ENCODE measurements around the gene MUC5AC. TPM values are rescaled to one million over a fixed set of nuclear protein-coding genes. Genes with fewer than 3 reads are reported as not detected.
"Not testable (repeated sequence)": the region's sequence is repeated elsewhere in the genome, so short reads cannot be mapped to it uniquely, and the experiment has no call there.

MUC5AC gene
- total and polyA plus RNA-seq, 5 donors, result not detected

- peak in 1 of 2 donors; percentile 14 for ATAC-seq
- intact Hi-C loops (cut with DNase I); H3K27me3 ChIP-seq (ENCODE audit: control insufficient read depth, insufficient read depth); H3K4me1 ChIP-seq (ENCODE audit: control insufficient read depth, insufficient read depth, low read length); DNase-seq; H3K9me3 ChIP-seq (ENCODE audit: control insufficient read depth, low read length); H3K4me3 ChIP-seq (ENCODE audit: low read length); H3K27ac ChIP-seq (ENCODE audit: low read length): not testable (repeated sequence)
- 91% methylated on average over 19 of the region's 22 CpGs for WGBS
Measured at GRCh38 chr11:1184139-1184538, 26.4 kb downstream of the MUC5AC start.

- H3K27ac ChIP-seq (ENCODE audit: low read length); H3K27me3 ChIP-seq (ENCODE audit: control insufficient read depth, insufficient read depth); DNase-seq; intact Hi-C loops (cut with DNase I); H3K4me1 ChIP-seq (ENCODE audit: control insufficient read depth, insufficient read depth, low read length); ATAC-seq; H3K9me3 ChIP-seq (ENCODE audit: control insufficient read depth, low read length); H3K4me3 ChIP-seq (ENCODE audit: low read length): not testable (repeated sequence)
- 79% methylated on average over 15 of the region's 15 CpGs for WGBS
Measured at GRCh38 chr11:1188451-1189130, 30.8 kb downstream of the MUC5AC start.

- not testable (repeated sequence) for DNase-seq; H3K4me3 ChIP-seq (ENCODE audit: low read length); H3K27me3 ChIP-seq (ENCODE audit: control insufficient read depth, insufficient read depth); H3K27ac ChIP-seq (ENCODE audit: low read length); H3K9me3 ChIP-seq (ENCODE audit: control insufficient read depth, low read length); ATAC-seq; H3K4me1 ChIP-seq (ENCODE audit: control insufficient read depth, insufficient read depth, low read length)
- intact Hi-C loops (cut with DNase I), result loop anchor here in 1 of 4 donors (10.0 kb wide), 1 partner anchor 235 kb away; no protein-coding TSS in a partner anchor
- WGBS, result 85% methylated on average over 10 of the region's 12 CpGs
Measured at GRCh38 chr11:1189816-1190215, 32.1 kb downstream of the MUC5AC start.

- not testable (repeated sequence) for H3K4me1 ChIP-seq (ENCODE audit: control insufficient read depth, insufficient read depth, low read length); H3K27me3 ChIP-seq (ENCODE audit: control insufficient read depth, insufficient read depth); H3K27ac ChIP-seq (ENCODE audit: low read length); ATAC-seq; H3K4me3 ChIP-seq (ENCODE audit: low read length); H3K9me3 ChIP-seq (ENCODE audit: control insufficient read depth, low read length); DNase-seq
- 86% methylated on average over 22 of the region's 22 CpGs for WGBS
- intact Hi-C loops (cut with DNase I), result loop anchor here in 1 of 4 donors (10.0 kb wide), 1 partner anchor 233 kb away; no protein-coding TSS in a partner anchor
Measured at GRCh38 chr11:1191786-1192470, 34.2 kb downstream of the MUC5AC start.

GRCh38 chr11:1192741-1193325 is 35.1 kb downstream of the MUC5AC start:
- 85% methylated on average over 17 of the region's 17 CpGs for WGBS
- Histone ChIP-seq H3K4me1 (ENCODE audit: control insufficient read depth, insufficient read depth, low read length) (no peaks in the 10 kb centered on the region), H3K27ac (ENCODE audit: low read length) (no peak overlapping the region), H3K27me3 (ENCODE audit: control insufficient read depth, insufficient read depth) (no peaks in the 10 kb centered on the region), H3K4me3 (ENCODE audit: low read length) (no peak overlapping the region), H3K9me3 (ENCODE audit: control insufficient read depth, low read length) (no peaks in the 10 kb centered on the region)
- no peak for DNase-seq
- intact Hi-C loops (cut with DNase I), result loop anchor here in 1 of 4 donors (10.0 kb wide), 1 partner anchor 232 kb away; no protein-coding TSS in a partner anchor
- ATAC-seq, result peak in 1 of 2 donors; percentile 44

GRCh38 chr11:1193326-1194230 is 35.8 kb downstream of the MUC5AC start:
- ATAC-seq, result peak in 1 of 2 donors; percentile 7
- no peak for DNase-seq
- no peaks in the 10 kb centered on the region for H3K27me3 ChIP-seq (ENCODE audit: control insufficient read depth, insufficient read depth)
- H3K27ac ChIP-seq (ENCODE audit: low read length), result no peak overlapping the region
- 89% methylated on average over 43 of the region's 43 CpGs for WGBS
- no peak overlapping the region for H3K4me3 ChIP-seq (ENCODE audit: low read length)
- intact Hi-C loops (cut with DNase I), result loop anchor here in 1 of 4 donors (10.0 kb wide), 1 partner anchor 231 kb away; no protein-coding TSS in a partner anchor
- no peaks in the 10 kb centered on the region for H3K9me3 ChIP-seq (ENCODE audit: control insufficient read depth, low read length)
- no peaks in the 10 kb centered on the region for H3K4me1 ChIP-seq (ENCODE audit: control insufficient read depth, insufficient read depth, low read length)

GRCh38 chr11:1194231-1194976 is 36.7 kb downstream of the MUC5AC start:
- intact Hi-C loops (cut with DNase I), result loop anchor here in 1 of 4 donors (10.0 kb wide), 1 partner anchor 230 kb away; no protein-coding TSS in a partner anchor
- no peaks in the 10 kb centered on the region for H3K9me3 ChIP-seq (ENCODE audit: control insufficient read depth, low read length)
- no peak for DNase-seq
- no peak overlapping the region for H3K4me3 ChIP-seq (ENCODE audit: low read length)
- 93% methylated on average over 59 of the region's 59 CpGs for WGBS
- H3K27ac ChIP-seq (ENCODE audit: low read length), result no peak overlapping the region
- ATAC-seq, result no peak
- H3K4me1 ChIP-seq (ENCODE audit: control insufficient read depth, insufficient read depth, low read length), result no peaks in the 10 kb centered on the region
- no peaks in the 10 kb centered on the region for H3K27me3 ChIP-seq (ENCODE audit: control insufficient read depth, insufficient read depth)

- DNase-seq (peak in 1 of 3 donors; percentile 62), ATAC-seq (no peak)
- intact Hi-C loops (cut with DNase I), result loop anchor here in 1 of 4 donors (10.0 kb wide), 1 partner anchor 230 kb away; no protein-coding TSS in a partner anchor
- Histone ChIP-seq H3K4me3 (ENCODE audit: low read length) (no peak overlapping the region), H3K4me1 (ENCODE audit: control insufficient read depth, insufficient read depth, low read length) (no peaks in the 10 kb centered on the region), H3K27ac (ENCODE audit: low read length) (no peak overlapping the region), H3K9me3 (ENCODE audit: control insufficient read depth, low read length) (no peaks in the 10 kb centered on the region), H3K27me3 (ENCODE audit: control insufficient read depth, insufficient read depth) (no peaks in the 10 kb centered on the region)
- 86% methylated on average over 32 of the region's 32 CpGs for WGBS
Measured at GRCh38 chr11:1194977-1195681, 37.4 kb downstream of the MUC5AC start.

- ATAC-seq, result no peak
- DNase-seq, result no peak
- Histone ChIP-seq H3K4me3 (ENCODE audit: low read length) (no peak overlapping the region), H3K4me1 (ENCODE audit: control insufficient read depth, insufficient read depth, low read length) (no peaks in the 10 kb centered on the region), H3K27me3 (ENCODE audit: control insufficient read depth, insufficient read depth) (no peaks in the 10 kb centered on the region), H3K9me3 (ENCODE audit: control insufficient read depth, low read length) (no peaks in the 10 kb centered on the region), H3K27ac (ENCODE audit: low read length) (no peak overlapping the region)
- intact Hi-C loops (cut with DNase I), result loop anchor here in 1 of 4 donors (10.0 kb wide), 1 partner anchor 229 kb away; no protein-coding TSS in a partner anchor
- 86% methylated on average over 41 of the region's 41 CpGs for WGBS
Measured at GRCh38 chr11:1195682-1196515, 38.1 kb downstream of the MUC5AC start.
